ENCODE measurements around the gene PIK3AP1. TPM values are rescaled to one million over a fixed set of nuclear protein-coding genes. Genes with fewer than 3 reads are reported as not detected.
"Not testable (repeated sequence)": the region's sequence is repeated elsewhere in the genome, so short reads cannot be mapped to it uniquely, and the experiment has no call there.

Gene PIK3AP1
- total RNA-seq, 1 donor from 2014 or later = 3.8 TPM

GRCh38 chr10:96756111-96756903 lies 36.0 kb upstream of the PIK3AP1 start:
- H3K27ac Mint-ChIP-seq = no peak overlapping the region
- no peak for DNase-seq (ENCODE audit: low spot score)
- peaks cover 3% of the 10 kb centered on the region for H3K27me3 Mint-ChIP-seq (ENCODE audit: insufficient read depth, low read depth)
- H3K36me3 Mint-ChIP-seq = no peaks in the 10 kb centered on the region
- no peak overlapping the region for H3K4me3 Mint-ChIP-seq
- no peak overlapping the region for H2AFZ ChIP-seq (replicated peaks)
- H3K9ac ChIP-seq = no peak overlapping the region
- no peaks in the 10 kb centered on the region for H3K27me3 ChIP-seq
- H3F3A ChIP-seq (ENCODE audit: low read depth) = no peaks in the 10 kb centered on the region
- no peaks in the 10 kb centered on the region for H3K4me1 Mint-ChIP-seq
- no peaks in the 10 kb centered on the region for H3K9me3 Mint-ChIP-seq
- no peak for TF ChIP-seq EZH2 (IDR thresholded peaks at IDR 0.05)
- TF ChIP-seq CTCF (IDR thresholded peaks at IDR 0.05) = no peak
- TF ChIP-seq EZH2phosphoT487 (IDR thresholded peaks at IDR 0.05) = no peak
- no peaks in the 10 kb centered on the region for H3K79me2 ChIP-seq (ENCODE audit: low read depth)
- no peak overlapping the region for H3K4me3 ChIP-seq
- no peaks in the 10 kb centered on the region for H3K4me1 ChIP-seq
- H3K27ac ChIP-seq = no peak overlapping the region
- H4K20me1 ChIP-seq (ENCODE audit: low read depth) = no peaks in the 10 kb centered on the region
- no peaks in the 10 kb centered on the region for H3K36me3 ChIP-seq
- H3K4me2 ChIP-seq = no peak overlapping the region
- no peaks in the 10 kb centered on the region for H3K9me3 ChIP-seq (ENCODE audit: low read depth)

- Mint-ChIP-seq H3K27ac (no peak overlapping the region), H3K27me3 (ENCODE audit: insufficient read depth, low read depth) (peaks cover 3% of the 10 kb centered on the region), H3K4me3 (no peak overlapping the region), H3K9me3 (no peaks in the 10 kb centered on the region), H3K36me3 (no peaks in the 10 kb centered on the region), H3K4me1 (no peaks in the 10 kb centered on the region)
- no peak overlapping the region for H3K27ac ChIP-seq
- no peaks in the 10 kb centered on the region for H3K4me1 ChIP-seq
- H4K20me1 ChIP-seq (ENCODE audit: low read depth) = no peaks in the 10 kb centered on the region
- TF ChIP-seq EZH2phosphoT487 (IDR thresholded peaks at IDR 0.05) = no peak
- TF ChIP-seq EZH2 (IDR thresholded peaks at IDR 0.05) = no peak
- no peak overlapping the region for H2AFZ ChIP-seq (replicated peaks)
- DNase-seq (ENCODE audit: low spot score) = no peak
- H3K36me3 ChIP-seq = no peaks in the 10 kb centered on the region
- H3K9ac ChIP-seq = no peak overlapping the region
- no peaks in the 10 kb centered on the region for H3F3A ChIP-seq (ENCODE audit: low read depth)
- H3K9me3 ChIP-seq (ENCODE audit: low read depth) = no peaks in the 10 kb centered on the region
- H3K4me3 ChIP-seq = no peak overlapping the region
- H3K79me2 ChIP-seq (ENCODE audit: low read depth) = no peaks in the 10 kb centered on the region
- no peaks in the 10 kb centered on the region for H3K27me3 ChIP-seq
- no peak overlapping the region for H3K4me2 ChIP-seq
Observed at GRCh38 chr10:96753956-96754355, 33.6 kb upstream of the PIK3AP1 start.

GRCh38 chr10:96752375-96752774 lies 32.1 kb upstream of the PIK3AP1 start:
- Histone ChIP-seq H4K20me1 (ENCODE audit: low read depth) (no peaks in the 10 kb centered on the region), H3K4me1 (no peaks in the 10 kb centered on the region), H2AFZ (replicated peaks) (no peak overlapping the region), H3K79me2 (ENCODE audit: low read depth) (no peaks in the 10 kb centered on the region), H3K4me3 (no peak overlapping the region), H3K9ac (no peak overlapping the region), H3K27me3 (no peaks in the 10 kb centered on the region), H3K27ac (no peak overlapping the region), H3K36me3 (no peaks in the 10 kb centered on the region), H3K4me2 (no peak overlapping the region), H3K9me3 (ENCODE audit: low read depth) (no peaks in the 10 kb centered on the region), H3F3A (ENCODE audit: low read depth) (no peaks in the 10 kb centered on the region)
- no peak for DNase-seq (ENCODE audit: low spot score)
- Mint-ChIP-seq H3K36me3 (no peaks in the 10 kb centered on the region), H3K4me3 (no peak overlapping the region), H3K27ac (no peak overlapping the region), H3K4me1 (no peaks in the 10 kb centered on the region), H3K27me3 (ENCODE audit: insufficient read depth, low read depth) (peaks cover 3% of the 10 kb centered on the region), H3K9me3 (no peaks in the 10 kb centered on the region)
- TF ChIP-seq CTCF (IDR thresholded peaks at IDR 0.05) (no peak), EZH2phosphoT487 (IDR thresholded peaks at IDR 0.05) (no peak), EZH2 (IDR thresholded peaks at IDR 0.05) (no peak)

GRCh38 chr10:96750316-96750715 lies 30.0 kb upstream of the PIK3AP1 start:
- not testable (repeated sequence) for H4K20me1 ChIP-seq (ENCODE audit: low read depth); H3K36me3 Mint-ChIP-seq; H3K4me1 ChIP-seq; H3K27ac ChIP-seq; H3K4me1 Mint-ChIP-seq; H3K27ac Mint-ChIP-seq; H3K27me3 ChIP-seq; H3K9me3 Mint-ChIP-seq; H2AFZ ChIP-seq (replicated peaks); H3F3A ChIP-seq (ENCODE audit: low read depth); DNase-seq (ENCODE audit: low spot score); H3K27me3 Mint-ChIP-seq (ENCODE audit: insufficient read depth, low read depth); H3K9ac ChIP-seq; H3K36me3 ChIP-seq; H3K4me2 ChIP-seq; H3K4me3 Mint-ChIP-seq; H3K9me3 ChIP-seq (ENCODE audit: low read depth); H3K79me2 ChIP-seq (ENCODE audit: low read depth); H3K4me3 ChIP-seq
